GM21619 (cell line): ENCODE measurements around the gene KIRREL3.
A peak's percentile ranks its signal among the peaks of the same experiment; 100 is the strongest.

Source experiments
- ATAC-seq: cut with Tn5 transposase; IDR thresholded peaks from one replicate; pipeline ENCODE4 v1.9.1; 2021; ENCODE audit not compliant: unreplicated experiment

KIRREL3 gene

DNA sequence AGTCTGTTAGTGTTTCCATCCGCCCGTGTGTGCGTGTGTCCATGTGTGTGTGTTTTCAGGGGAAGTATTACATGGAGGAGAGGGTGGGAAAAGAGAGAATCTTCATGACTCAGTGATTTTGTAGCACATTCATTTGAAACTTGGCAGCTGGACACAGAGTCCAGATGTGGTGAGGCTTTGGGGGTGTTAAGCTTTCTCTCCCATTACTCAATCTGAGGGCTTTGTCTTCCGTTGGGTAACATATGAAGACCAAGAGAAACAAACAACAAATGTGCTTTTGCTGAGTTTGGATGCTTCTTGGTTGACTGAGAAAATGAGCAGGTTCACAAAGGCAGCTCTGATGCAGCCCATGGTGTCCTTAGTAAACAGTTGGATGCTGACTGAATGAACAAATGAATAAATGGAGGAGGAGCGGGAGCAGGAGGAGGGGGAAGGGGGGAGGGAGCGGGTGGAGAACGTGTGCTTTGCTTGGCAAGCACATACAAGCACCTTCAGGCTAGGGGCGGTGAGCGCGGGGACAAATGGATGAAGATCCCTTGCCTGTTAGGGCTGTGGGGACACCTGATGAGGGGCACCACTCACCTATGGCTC lies 540.8 kb downstream of the KIRREL3 start:
- ATAC-seq, result no peak

GRCh38 chr11:126457817-126458216 lies 542.8 kb downstream of the KIRREL3 start:
- ATAC-seq, result no peak

DNA sequence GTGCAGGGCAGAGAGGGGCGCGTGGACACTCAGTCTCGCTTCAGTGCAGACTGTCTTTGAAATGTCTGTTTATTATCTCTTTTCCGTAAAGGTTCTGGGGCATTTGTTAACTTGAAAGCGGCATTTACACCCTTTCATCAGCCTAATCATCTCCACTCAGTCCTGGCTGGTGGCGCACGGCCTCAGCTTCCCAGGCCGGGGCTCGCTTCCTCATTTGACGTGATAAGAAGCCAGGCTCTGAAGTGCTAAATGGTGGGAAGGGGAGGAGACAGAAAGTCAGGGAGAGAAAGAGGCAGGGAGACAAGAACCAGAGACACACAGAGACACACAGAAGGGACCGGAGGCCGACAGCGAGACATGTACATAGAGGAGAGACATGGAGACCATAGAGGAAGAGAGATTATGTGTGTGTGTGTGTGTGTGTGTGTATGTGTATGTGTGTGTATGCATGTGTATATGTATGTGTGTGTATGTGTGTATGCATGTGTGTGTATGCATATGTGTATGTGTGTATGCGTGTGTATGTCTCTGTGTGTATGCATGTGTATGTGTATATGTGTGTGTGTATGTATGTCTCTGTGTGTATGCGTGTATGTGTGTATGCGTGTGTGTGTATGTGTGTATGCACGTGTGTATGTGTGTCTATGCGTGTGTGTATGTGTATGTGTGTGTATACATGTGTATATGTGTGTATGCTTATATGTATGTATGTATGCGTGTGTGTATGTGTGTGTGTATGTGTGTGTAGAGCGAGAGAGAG lies 543.6 kb downstream of the KIRREL3 start:
- ATAC-seq, result no peak

DNA sequence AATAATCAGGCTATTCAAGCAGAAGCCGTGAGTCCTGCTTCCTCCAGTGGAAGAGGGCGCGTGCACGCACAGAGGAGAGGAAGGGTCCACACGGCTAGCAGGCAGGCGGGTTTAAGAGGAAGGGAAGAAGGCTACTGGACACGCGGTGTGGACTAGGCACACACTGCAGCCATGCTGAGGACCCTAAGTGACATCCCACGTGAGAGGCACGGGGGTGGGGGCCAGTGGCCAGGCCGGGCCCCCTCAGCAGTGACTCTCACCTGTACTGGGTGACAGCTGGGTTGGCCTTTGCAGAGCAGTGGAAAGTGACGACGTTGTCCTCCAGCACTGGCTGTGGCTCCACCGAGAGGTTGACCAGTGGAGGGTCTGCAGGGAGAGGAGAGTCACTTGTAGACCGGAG lies 544.5 kb downstream of the KIRREL3 start:
- ATAC-seq, result no peak

GRCh38 chr11:126452241-126453101 lies 548.1 kb downstream of the KIRREL3 start:
- ATAC-seq, result no peak

DNA sequence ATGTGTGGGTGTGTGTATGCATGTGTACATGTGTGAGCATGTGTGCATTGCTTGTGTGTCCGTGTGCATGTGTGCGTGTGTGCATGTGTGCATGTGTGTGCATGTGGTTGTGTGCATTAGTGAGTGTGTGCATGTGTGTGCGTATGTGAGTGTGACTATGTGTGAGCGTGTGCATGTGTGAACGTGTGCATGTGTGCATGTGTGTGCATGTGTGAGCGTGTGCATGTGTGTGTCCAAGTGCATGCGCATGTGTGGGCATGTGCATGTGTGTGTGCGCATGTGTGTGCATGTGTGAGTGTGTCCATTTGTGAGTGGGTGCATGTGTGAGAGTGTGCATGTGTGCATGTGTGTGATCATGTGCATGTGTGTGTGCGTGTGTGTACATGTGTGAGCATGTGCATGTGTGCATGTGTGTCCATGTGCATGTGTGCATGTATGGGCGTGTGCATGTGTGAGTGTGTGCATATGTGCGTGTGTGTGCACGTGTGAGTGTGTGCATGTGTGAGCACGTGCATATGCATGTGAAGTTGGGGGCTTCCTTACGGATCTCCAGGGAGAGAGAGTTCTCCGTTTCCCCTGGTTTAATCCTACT lies 549.3 kb downstream of the KIRREL3 start:
- no peak for ATAC-seq

DNA sequence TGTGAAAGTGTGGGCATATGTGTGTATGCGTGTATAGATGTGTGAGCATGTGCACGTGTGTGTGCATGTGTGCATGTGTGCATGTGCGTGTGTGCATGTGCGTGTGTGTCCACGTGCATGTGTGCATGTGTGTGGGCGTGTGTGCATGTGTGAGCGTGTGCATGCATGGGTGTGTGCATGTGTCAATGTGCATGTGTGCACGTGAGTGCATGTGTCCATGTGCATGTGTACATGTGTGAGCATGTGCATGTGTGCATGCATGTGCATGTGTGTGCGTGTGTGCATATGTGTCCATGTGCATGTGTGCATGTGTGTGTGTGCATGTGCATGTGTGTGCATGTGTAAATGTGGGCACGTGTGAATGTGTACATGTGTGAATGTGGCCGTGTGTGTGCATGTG lies 549.8 kb downstream of the KIRREL3 start:
- no peak for ATAC-seq

- no peak for ATAC-seq
These were observed 550.4 kb downstream of the KIRREL3 start for GRCh38 chr11:126450198-126450597.

- no peak for ATAC-seq
These were observed 554.0 kb downstream of the KIRREL3 start for GRCh38 chr11:126446581-126446980.

- ATAC-seq, result no peak
These were observed 556.5 kb downstream of the KIRREL3 start for GRCh38 chr11:126444072-126444471.

GRCh38 chr11:126443120-126443519 lies 557.5 kb downstream of the KIRREL3 start:
- ATAC-seq, result no peak

- ATAC-seq, result peak; percentile 80
These were observed 559.6 kb downstream of the KIRREL3 start for GRCh38 chr11:126440792-126441514.

DNA sequence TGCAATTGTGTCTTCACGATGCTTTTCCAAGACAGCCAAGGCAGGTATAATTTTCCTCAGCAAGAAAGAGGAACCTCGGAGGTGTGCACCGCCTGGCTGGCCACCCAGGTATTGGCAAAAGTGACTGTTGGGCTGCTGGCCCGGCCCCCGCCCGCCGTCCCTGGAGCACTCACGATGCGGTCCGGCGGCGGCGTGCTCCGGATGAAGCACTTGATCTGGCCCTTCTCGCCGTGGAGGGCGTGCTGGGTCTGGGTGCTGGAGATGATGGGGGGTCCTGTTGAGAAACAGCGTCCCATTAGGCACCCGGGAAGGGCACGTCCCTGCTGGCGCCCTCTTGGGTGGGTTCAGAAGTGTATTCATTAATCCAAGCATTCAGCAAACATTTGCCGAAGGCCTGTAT lies 560.3 kb downstream of the KIRREL3 start:
- ATAC-seq, result no peak

DNA sequence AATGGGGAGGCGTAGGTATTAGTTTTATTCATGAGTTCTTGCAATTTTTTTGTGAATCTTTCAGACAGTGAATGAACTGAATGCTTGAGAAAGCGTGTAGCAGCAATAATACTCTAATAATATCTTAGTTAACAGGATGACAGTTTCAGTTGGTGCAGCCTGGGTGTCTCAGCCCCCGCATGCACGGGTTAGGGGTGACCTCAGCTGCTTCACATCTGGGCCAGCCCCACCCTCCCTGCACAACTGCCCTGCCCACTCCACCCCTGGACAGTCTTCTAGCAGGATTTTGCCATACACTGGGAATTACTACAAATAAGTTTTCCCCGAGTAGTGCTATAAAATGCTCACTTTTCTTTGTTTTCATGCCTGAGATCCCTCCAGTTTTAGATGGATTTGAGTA lies 561.9 kb downstream of the KIRREL3 start:
- no peak for ATAC-seq

GRCh38 chr11:126438272-126438671 lies 562.3 kb downstream of the KIRREL3 start:
- ATAC-seq, result no peak

GRCh38 chr11:126437731-126438130 lies 562.8 kb downstream of the KIRREL3 start:
- ATAC-seq, result no peak

DNA sequence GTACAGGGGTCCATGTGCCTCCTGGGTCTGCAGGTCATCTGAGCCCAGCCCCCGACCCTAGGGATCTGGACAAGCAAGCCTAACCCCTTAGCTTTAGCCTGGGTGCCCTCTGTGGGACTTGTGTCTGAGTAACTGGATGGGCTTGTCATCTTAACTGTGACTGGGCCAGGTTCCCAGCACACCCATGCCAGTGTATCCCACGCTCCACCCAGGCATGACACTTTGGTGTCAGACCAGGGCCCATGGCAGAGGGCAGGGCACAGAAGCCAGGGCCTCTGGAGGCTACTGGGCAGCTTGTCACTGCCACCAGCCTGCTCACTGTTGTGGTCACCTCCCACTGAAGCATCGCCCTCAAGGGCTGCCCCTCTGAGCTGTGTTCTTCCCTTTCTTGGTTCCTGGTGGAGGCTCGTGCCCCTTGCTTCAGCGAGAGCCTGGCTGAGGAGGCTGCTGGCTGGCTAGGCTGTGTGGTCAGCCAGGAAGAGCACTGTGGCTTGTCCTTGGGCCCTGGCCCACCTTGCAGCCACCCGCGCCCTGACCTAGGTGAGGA lies 564.3 kb downstream of the KIRREL3 start:
- ATAC-seq, result no peak

DNA sequence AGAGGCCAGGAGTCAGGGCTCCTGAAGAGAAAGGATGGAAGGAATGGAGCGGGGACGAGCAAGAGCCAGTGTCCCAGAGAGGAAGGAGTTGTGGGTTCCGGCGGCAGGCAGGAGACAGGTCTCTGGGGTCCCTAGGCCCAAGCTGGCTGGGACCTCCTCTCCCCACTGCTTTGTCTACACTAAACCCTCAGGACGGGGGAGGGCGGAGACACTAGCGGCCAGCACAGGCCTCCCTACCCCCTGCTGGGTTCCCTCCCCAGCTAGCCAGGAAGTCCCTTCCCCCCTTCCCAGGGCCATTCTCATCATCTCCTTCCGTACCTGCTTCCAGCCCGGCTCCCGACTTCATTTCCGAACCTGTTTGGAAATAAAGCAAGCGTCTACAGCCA lies 565.6 kb downstream of the KIRREL3 start:
- no peak for ATAC-seq

- ATAC-seq, result no peak
These were observed 566.3 kb downstream of the KIRREL3 start for GRCh38 chr11:126433989-126434949.
